K562 (cell line): ENCODE results near the gene ALOX12. TPM values are rescaled to one million over a fixed set of nuclear protein-coding genes. Genes with fewer than 3 reads are reported as not detected.

ENCODE experiments used
- DEAF1 ChIP-seq: fragments of 450-650 bp; formaldehyde crosslinking; IDR thresholded peaks from 2 replicates; pipeline ENCODE4 v1.4.0; 2020; ENCODE audit warnings: mild to moderate bottlenecking, moderate library complexity
- HNRNPLL ChIP-seq: fragments of 200-400 bp; formaldehyde crosslinking; IDR thresholded peaks from 2 replicates; pipeline ENCODE4 v1.6.1; 2017; ENCODE audit warnings: low read length, low read depth, mild to moderate bottlenecking; ENCODE audit not compliant: poor library complexity, severe bottlenecking
- SIX5 ChIP-seq, 2 experiments: IDR thresholded peaks; 2 replicates each; pipeline ENCODE4 v1.6.1; 2011; ENCODE audit warnings: low read length in 2 of 2, borderline replicate concordance in 1 of 2, low read depth in 1 of 2, mild to moderate bottlenecking in 1 of 2, moderate library complexity in 1 of 2; ENCODE audit not compliant: insufficient read depth in 1 of 2
- TSHZ1 ChIP-seq: fragments of 250-450 bp; sonication (Bioruptor Pico); IDR thresholded peaks from 2 replicates; pipeline ENCODE4 v1.4.0; 2020; ENCODE audit warnings: mild to moderate bottlenecking, moderate library complexity
- ZNF324 ChIP-seq: fragments of 250-450 bp; sonication (Bioruptor Pico); IDR thresholded peaks from 2 replicates; pipeline ENCODE4 v1.4.0; 2020; ENCODE audit warnings: mild to moderate bottlenecking
- polyA plus RNA-seq, 8 experiments: library from polyadenylated mRNA; depleted of rRNA in 4 of 8; stranded (reverse) in 5 of 8; unstranded in 3 of 8; fragments of >200 nt; fragmentation: Nextera tagmentation in 2 of 8; fragmentation: Illumina TruSeq in 1 of 8; extraction: Ambion mirVana in 2 of 8; extraction: Trizol in 1 of 8; gene quantifications; 2 replicates each; pipeline versions ENCODE4 v1.2.1 to v1.2.3, GENCODE V29; 2011 to 2014; ENCODE audit warnings: inconsistent platforms in 1 of 8, missing spikeins in 1 of 8
- total RNA-seq, 7 experiments: library from RNA; depleted of rRNA in 6 of 7; stranded (reverse); fragments of >200 nt in 6 of 7; fragmentation: Illumina TruSeq in 2 of 7; extraction: Trizol in 2 of 7; gene quantifications; 2 replicates each; pipeline versions ENCODE4 v1.2.1 to v1.2.3, GENCODE V29; 2011 to 2021; ENCODE audit warnings: low replicate concordance in 1 of 7

The ALOX12 gene
- total and polyA plus RNA-seq, 9 of the 15 experiments (the other 6 are each of a cell fraction or from before 2014, with no cell fraction given) = 0.09 to 1.1 (median 0.47) TPM; not detected in 1

- no peak for TF ChIP-seq SIX5 (IDR thresholded peaks at IDR 0.05; ENCODE audit: borderline replicate concordance in 1 of 2, insufficient read depth in 1 of 2, low read depth in 1 of 2, low read length in 2 of 2)
- no peak for TF ChIP-seq HNRNPLL
- TF ChIP-seq ZNF324 = no peak
- TF ChIP-seq DEAF1 = no peak
- TF ChIP-seq TSHZ1 = no peak
These were observed 6.1 kb upstream of the ALOX12 start (continued) for GRCh38 chr17:6989779-6990178.
